Brain microvascular endothelial cell (primary cell): Measurements from ENCODE around the gene RABGAP1.

ENCODE experiments used
- DNase-seq: peaks from one replicate; pipeline ENCODE4 v3.0.0-alpha.2; 2020
- H3K27ac ChIP-seq: fragments of 250-450 bp; sonication (Bioruptor Pico); 2 replicates; pipeline ENCODE4 v1.5.1; 2020; ENCODE audit warnings: mild to moderate bottlenecking, moderate library complexity
- H3K27me3 ChIP-seq: fragments of 250-450 bp; sonication (Bioruptor Pico); replicated peaks from 2 replicates; pipeline ENCODE4 v1.5.1; 2020; ENCODE audit warnings: mild to moderate bottlenecking
- H3K36me3 ChIP-seq: fragments of 250-450 bp; sonication (Bioruptor Pico); replicated peaks from 2 replicates; pipeline ENCODE4 v1.5.1; 2020; ENCODE audit warnings: mild to moderate bottlenecking
- H3K4me3 ChIP-seq: 2 replicates; pipeline ENCODE4 v1.5.1; 2011; ENCODE audit warnings: low read depth, mild to moderate bottlenecking, control low read depth, low read length, moderate library complexity
- CTCF ChIP-seq: IDR thresholded peaks from 2 replicates; pipeline ENCODE4 v1.5.1; 2011; ENCODE audit warnings: low read depth, mild to moderate bottlenecking, moderate library complexity, low read length, control low read depth, inconsistent platforms; ENCODE audit errors: missing control alignments
- in situ Hi-C: cut with HindIII; loops from 2 replicates; pipeline ENCODE4 v1.10.0; 2017; ENCODE audit warnings: low sequenced_read_pairs, low pct_ligation_motif_present

Gene RABGAP1

GRCh38 chr9:122930541-122931225, 10.1 kb upstream of the RABGAP1 start:
- no peaks in the 10 kb centered on the region for H3K27me3 ChIP-seq
- in situ Hi-C loops: no loop called here
- no peaks in the 10 kb centered on the region for H3K36me3 ChIP-seq
- no peak for TF ChIP-seq CTCF
- H3K4me3 ChIP-seq: peak overlapping the region; percentile 87
- H3K27ac ChIP-seq: peak overlapping the region; percentile 82
- DNase-seq: no peak

DNA sequence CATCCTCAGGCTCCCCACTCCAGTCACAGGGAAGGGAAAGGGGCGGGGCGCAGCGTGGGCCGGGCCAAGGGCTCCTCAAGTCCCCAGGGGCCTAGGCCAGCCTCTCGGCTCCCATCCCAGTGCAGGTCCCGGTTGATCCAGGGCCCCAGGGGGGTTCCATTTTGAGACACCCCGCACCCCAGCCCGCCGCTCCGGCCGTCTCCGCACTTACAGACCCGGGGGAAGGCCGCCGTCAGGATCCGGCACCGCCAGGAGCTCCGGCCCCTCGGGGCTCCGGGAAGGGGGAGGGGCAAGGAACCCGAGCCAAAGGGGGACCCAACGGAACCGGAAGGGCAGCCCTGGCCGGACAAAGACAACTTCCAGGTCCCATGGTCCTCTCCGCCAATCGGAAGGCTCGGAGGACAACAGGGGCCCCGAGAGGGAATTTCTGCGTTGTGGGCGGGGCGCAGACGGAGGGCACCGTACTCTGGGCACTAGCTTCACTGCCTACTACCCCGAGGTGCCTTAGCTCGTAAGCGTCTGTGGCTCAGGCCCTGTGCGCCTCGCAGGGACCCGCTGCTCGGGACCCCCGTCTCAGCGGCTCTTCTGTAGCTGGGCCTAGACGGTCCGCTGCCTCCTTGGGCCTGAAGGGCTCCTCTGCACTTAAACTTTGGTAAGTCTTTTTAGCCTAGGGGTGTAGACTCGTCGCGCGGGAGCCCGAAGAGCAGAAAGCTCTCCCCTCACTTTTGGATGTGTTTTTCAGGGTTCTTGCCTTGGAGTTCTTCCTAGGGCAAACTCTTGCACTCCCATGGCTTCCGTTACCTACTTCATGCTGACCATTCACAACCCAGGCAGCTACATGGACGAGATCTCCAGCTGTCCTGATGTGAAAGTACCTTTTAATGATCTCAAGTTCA, 9.3 kb upstream of the RABGAP1 start, which contains the start of gene ZBTB26:
TSS of gene ZBTB26 (minus strand) at position 287 of the 896 bp plus-strand sequence. CDS start 11,578 bp downstream, outside the sequence.
- no peak for TF ChIP-seq CTCF
- H3K36me3 ChIP-seq: no peaks in the 10 kb centered on the region
- DNase-seq: peak; percentile 89
- no peaks in the 10 kb centered on the region for H3K27me3 ChIP-seq
- H3K27ac ChIP-seq: peak within 1 kb of the TSS; percentile 82
- H3K4me3 ChIP-seq: peak within 1 kb of the TSS; percentile 87
- in situ Hi-C loops: no loop called here

- no peak for TF ChIP-seq CTCF
- Histone ChIP-seq H3K4me3 (no peak overlapping the region), H3K27me3 (no peaks in the 10 kb centered on the region), H3K27ac (no peak overlapping the region), H3K36me3 (no peaks in the 10 kb centered on the region)
- in situ Hi-C loops: no loop called here
- no peak for DNase-seq
Measured at GRCh38 chr9:122936464-122936863, 4.4 kb upstream of the RABGAP1 start.

GRCh38 chr9:122936883-122937282, 3.9 kb upstream of the RABGAP1 start:
- no peaks in the 10 kb centered on the region for H3K27me3 ChIP-seq

GRCh38 chr9:122939601-122940000, 1.2 kb upstream of the RABGAP1 start:
- Histone ChIP-seq H3K4me3 (no peak overlapping the region), H3K27me3 (no peaks in the 10 kb centered on the region), H3K27ac (no peak overlapping the region), H3K36me3 (no peaks in the 10 kb centered on the region)
- in situ Hi-C loops: no loop called here
- TF ChIP-seq CTCF: no peak
- no peak for DNase-seq

More at GRCh38 chr9:122936883-122937282, 3.9 kb upstream of the RABGAP1 start:
- DNase-seq: no peak
- H3K36me3 ChIP-seq: no peaks in the 10 kb centered on the region
- H3K27ac ChIP-seq: no peak overlapping the region
- in situ Hi-C loops: no loop called here
- H3K4me3 ChIP-seq: no peak overlapping the region
- no peak for TF ChIP-seq CTCF
